Keratinocyte (primary cell): ENCODE data around the gene CDKN2AIPNL.

ENCODE experiments used
- EZH2 ChIP-seq: IDR thresholded peaks from one replicate; pipeline ENCODE4 v1.6.1; 2012; ENCODE audit warnings: inconsistent platforms, mild to moderate bottlenecking, low read length, moderate library complexity
- TF ChIP-seq, protein P1 (sequence below), 3 experiments: IDR thresholded peaks in 1 of 3; conservative IDR thresholded peaks in 1 of 3; optimal IDR thresholded peaks in 1 of 3; 2 replicates in 2 of 3; 3 replicates in 1 of 3; pipeline versions ENCODE3 to v1.5.1; 2011; ENCODE audit warnings: low read length in 3 of 3, mild to moderate bottlenecking in 3 of 3, moderate library complexity in 2 of 3, control low read depth in 1 of 3, inconsistent platforms in 1 of 3; ENCODE audit not compliant: insufficient read depth in 2 of 3; ENCODE audit errors: extremely low read depth in 1 of 3

DNA sequence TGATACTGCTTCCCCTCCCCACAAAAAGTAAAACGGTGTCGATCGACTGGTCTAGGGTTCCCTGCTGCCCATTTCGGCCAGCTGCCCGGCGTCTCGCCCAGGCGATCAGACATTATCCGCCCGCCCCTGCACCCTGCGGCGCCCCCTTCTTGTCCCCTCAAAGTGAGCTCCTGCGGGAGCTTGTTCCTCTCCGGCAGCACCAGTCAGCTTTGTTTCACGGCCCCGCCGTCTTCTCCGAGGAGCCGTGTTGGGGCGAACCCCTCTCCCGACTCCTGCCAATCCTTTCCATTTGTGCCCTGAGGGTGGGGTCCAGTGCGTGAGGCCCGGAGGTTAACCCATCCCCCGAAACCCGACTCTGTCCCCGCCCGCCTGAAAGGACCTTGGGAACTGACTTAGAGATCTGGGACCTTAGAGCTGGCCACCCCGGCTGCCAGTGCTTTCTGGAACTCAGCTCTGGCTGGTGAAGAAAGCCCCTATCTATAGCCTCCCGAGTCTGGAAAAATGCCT, 39.8 kb downstream of the CDKN2AIPNL start:
- TF ChIP-seq, protein P1, sequence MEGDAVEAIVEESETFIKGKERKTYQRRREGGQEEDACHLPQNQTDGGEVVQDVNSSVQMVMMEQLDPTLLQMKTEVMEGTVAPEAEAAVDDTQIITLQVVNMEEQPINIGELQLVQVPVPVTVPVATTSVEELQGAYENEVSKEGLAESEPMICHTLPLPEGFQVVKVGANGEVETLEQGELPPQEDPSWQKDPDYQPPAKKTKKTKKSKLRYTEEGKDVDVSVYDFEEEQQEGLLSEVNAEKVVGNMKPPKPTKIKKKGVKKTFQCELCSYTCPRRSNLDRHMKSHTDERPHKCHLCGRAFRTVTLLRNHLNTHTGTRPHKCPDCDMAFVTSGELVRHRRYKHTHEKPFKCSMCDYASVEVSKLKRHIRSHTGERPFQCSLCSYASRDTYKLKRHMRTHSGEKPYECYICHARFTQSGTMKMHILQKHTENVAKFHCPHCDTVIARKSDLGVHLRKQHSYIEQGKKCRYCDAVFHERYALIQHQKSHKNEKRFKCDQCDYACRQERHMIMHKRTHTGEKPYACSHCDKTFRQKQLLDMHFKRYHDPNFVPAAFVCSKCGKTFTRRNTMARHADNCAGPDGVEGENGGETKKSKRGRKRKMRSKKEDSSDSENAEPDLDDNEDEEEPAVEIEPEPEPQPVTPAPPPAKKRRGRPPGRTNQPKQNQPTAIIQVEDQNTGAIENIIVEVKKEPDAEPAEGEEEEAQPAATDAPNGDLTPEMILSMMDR (optimal IDR thresholded peaks at IDR 0.05 in 1 of 3, IDR thresholded peaks at IDR 0.05 in 1 of 3, conservative IDR thresholded peaks at IDR 0.05 in 1 of 3; ENCODE audit: extremely low read depth in 1 of 3, insufficient read depth in 2 of 3, low read length in 3 of 3) = no peak
- no peak for TF ChIP-seq EZH2
